ENCODE measurements around the gene CD84.

The CD84 gene

GRCh38 chr1:160500321-160500990 lies 78.8 kb downstream of the CD84 start:
- no peak for TF ChIP-seq POLR2AphosphoS5 (IDR thresholded peaks at IDR 0.05; ENCODE audit: low read depth, low read length)
- no peak for TF ChIP-seq SIN3A (IDR thresholded peaks at IDR 0.05; ENCODE audit: borderline replicate concordance, insufficient read depth, low read length)
- TF ChIP-seq FOXP2 (optimal IDR thresholded peaks at IDR 0.05; ENCODE audit: borderline replicate concordance, extremely low read depth, extremely low read length, insufficient read depth), result no peak
- no peak for TF ChIP-seq REST (IDR thresholded peaks at IDR 0.05; ENCODE audit: insufficient read depth in 1 of 2, low read depth in 2 of 2, low read length in 2 of 2)
- no peak for TF ChIP-seq TAF1 (IDR thresholded peaks at IDR 0.05; ENCODE audit: borderline replicate concordance, insufficient read depth, low read length)

GRCh38 chr1:160499631-160500030 lies 79.7 kb downstream of the CD84 start:
- no peak for TF ChIP-seq FOXP2 (optimal IDR thresholded peaks at IDR 0.05; ENCODE audit: borderline replicate concordance, extremely low read depth, extremely low read length, insufficient read depth)
- TF ChIP-seq POLR2AphosphoS5 (IDR thresholded peaks at IDR 0.05; ENCODE audit: low read depth, low read length), result no peak
- TF ChIP-seq SIN3A (IDR thresholded peaks at IDR 0.05; ENCODE audit: borderline replicate concordance, insufficient read depth, low read length), result no peak
- TF ChIP-seq TAF1 (IDR thresholded peaks at IDR 0.05; ENCODE audit: borderline replicate concordance, insufficient read depth, low read length), result no peak
- no peak for TF ChIP-seq REST (IDR thresholded peaks at IDR 0.05; ENCODE audit: insufficient read depth in 1 of 2, low read depth in 2 of 2, low read length in 2 of 2)

- no peak for TF ChIP-seq SIN3A (IDR thresholded peaks at IDR 0.05; ENCODE audit: borderline replicate concordance, insufficient read depth, low read length)
- no peak for TF ChIP-seq POLR2AphosphoS5 (IDR thresholded peaks at IDR 0.05; ENCODE audit: low read depth, low read length)
- no peak for TF ChIP-seq REST (IDR thresholded peaks at IDR 0.05; ENCODE audit: insufficient read depth in 1 of 2, low read depth in 2 of 2, low read length in 2 of 2)
- no peak for TF ChIP-seq TAF1 (IDR thresholded peaks at IDR 0.05; ENCODE audit: borderline replicate concordance, insufficient read depth, low read length)
- no peak for TF ChIP-seq FOXP2 (optimal IDR thresholded peaks at IDR 0.05; ENCODE audit: borderline replicate concordance, extremely low read depth, extremely low read length, insufficient read depth)
Measured at GRCh38 chr1:160496334-160496733, 83.0 kb downstream of the CD84 start.

GRCh38 chr1:160494620-160495019 lies 84.7 kb downstream of the CD84 start:
- TF ChIP-seq POLR2AphosphoS5 (IDR thresholded peaks at IDR 0.05; ENCODE audit: low read depth, low read length) (no peak), TAF1 (IDR thresholded peaks at IDR 0.05; ENCODE audit: borderline replicate concordance, insufficient read depth, low read length) (no peak)

GRCh38 chr1:160492617-160493016 lies 86.7 kb downstream of the CD84 start:
- TF ChIP-seq REST (IDR thresholded peaks at IDR 0.05; ENCODE audit: insufficient read depth in 1 of 2, low read depth in 2 of 2, low read length in 2 of 2) (no peak), SIN3A (IDR thresholded peaks at IDR 0.05; ENCODE audit: borderline replicate concordance, insufficient read depth, low read length) (no peak), POLR2AphosphoS5 (IDR thresholded peaks at IDR 0.05; ENCODE audit: low read depth, low read length) (no peak)
